PC-3 (cell line): ENCODE measurements around the gene CD82. TPM values are rescaled to one million over a fixed set of nuclear protein-coding genes. Genes with fewer than 3 reads are reported as not detected.
"Not testable (repeated sequence)": the region's sequence is repeated elsewhere in the genome, so short reads cannot be mapped to it uniquely, and the experiment has no call there.

Experiments
- ATAC-seq: fragments of 200-7000 bp; cut with Tn5 transposase; 2 replicates; pipeline ENCODE4 v1.9.1; 2020; ENCODE audit warnings: mild to moderate bottlenecking, moderate library complexity
- BruUV-seq: library from RNA; stranded (reverse); fragments of 400-500 nt; replicated peaks from 2 replicates; lab custom pipeline; 2021; lab: Mats Ljungman, UMichigan
- CTCF ChIA-PET: fragments of 300-600 bp; sonication (Branson Sonifier 250); formaldehyde crosslinking; loops from one replicate; lab custom pipeline; 2022; ENCODE audit warnings: antibody characterized with exemption; lab: Charles Lee
- POLR2A ChIA-PET: fragments of 300-600 bp; sonication (Branson Sonifier 250); formaldehyde crosslinking; loops from one replicate; lab custom pipeline; 2022; ENCODE audit warnings: antibody characterized with exemption; ENCODE audit not compliant: unreplicated experiment; lab: Charles Lee
- DNase-seq: peaks from one replicate; pipeline ENCODE4 v3.0.0-alpha.2; 2015
- H2AFZ ChIP-seq: fragments of 300-600 bp; sonication (generic); 2 replicates; pipeline ENCODE4 v1.6.0; 2016; ENCODE audit warnings: antibody characterized with exemption, low read length
- H3F3A ChIP-seq: fragments of 300-600 bp; sonication (generic); one replicate; pipeline ENCODE4 v1.6.0; 2017; ENCODE audit warnings: antibody characterized with exemption, low read length, control low read depth, mild to moderate bottlenecking; ENCODE audit not compliant: unreplicated experiment
- H3K27ac ChIP-seq: fragments of 300-600 bp; sonication (generic); 2 replicates; pipeline ENCODE4 v1.5.1; 2016; ENCODE audit warnings: mild to moderate bottlenecking, low read length
- H3K27me3 ChIP-seq: fragments of 300-600 bp; sonication (generic); 2 replicates; pipeline ENCODE4 v1.6.1; 2016; ENCODE audit warnings: low read length, mixed read lengths
- H3K36me3 ChIP-seq: fragments of 300-600 bp; sonication (generic); 2 replicates; pipeline ENCODE4 v1.6.1; 2016; ENCODE audit warnings: low read depth, mixed run types, low read length, mixed read lengths
- H3K4me1 ChIP-seq: fragments of 300-600 bp; sonication (generic); 2 replicates; pipeline ENCODE4 v1.5.1; 2016; ENCODE audit warnings: low read length; ENCODE audit not compliant: insufficient read depth
- H3K4me2 ChIP-seq: fragments of 300-600 bp; sonication (generic); 2 replicates; pipeline ENCODE4 v1.6.0; 2016; ENCODE audit warnings: low read length
- H3K4me3 ChIP-seq: fragments of 300-600 bp; sonication (generic); 2 replicates; pipeline ENCODE4 v1.5.1; 2016; ENCODE audit warnings: mild to moderate bottlenecking, low read length, mixed read lengths
- H3K79me2 ChIP-seq: fragments of 300-600 bp; sonication (generic); 2 replicates; pipeline ENCODE4 v1.6.1; 2017; ENCODE audit warnings: low read length, mixed read lengths
- H3K9ac ChIP-seq: fragments of 300-600 bp; sonication (generic); 2 replicates; pipeline ENCODE4 v1.6.0; 2016; ENCODE audit warnings: mild to moderate bottlenecking, low read length
- H3K9me2 ChIP-seq: fragments of 300-600 bp; sonication (generic); replicated peaks from 2 replicates; pipeline ENCODE4 v1.6.1; 2016; ENCODE audit warnings: mixed run types, low read length, mixed read lengths
- H3K9me3 ChIP-seq: fragments of 300-600 bp; sonication (generic); 2 replicates; pipeline ENCODE4 v1.6.1; 2016; ENCODE audit warnings: low read length, mixed read lengths
- H4K20me1 ChIP-seq: fragments of 300-600 bp; sonication (generic); 2 replicates; pipeline ENCODE4 v1.6.1; 2016; ENCODE audit warnings: low read length, mixed read lengths
- CTCF ChIP-seq: fragments of 300-600 bp; sonication (generic); conservative IDR thresholded peaks from 2 replicates; pipeline ENCODE4 v1.5.1; 2017; ENCODE audit warnings: antibody characterized with exemption, low read depth, mild to moderate bottlenecking, low read length
- EZH2 ChIP-seq: fragments of 300-600 bp; sonication (generic); IDR thresholded peaks from one replicate; pipeline ENCODE4 v1.6.1; 2017; ENCODE audit warnings: antibody characterized with exemption, mild to moderate bottlenecking, low read length; ENCODE audit not compliant: unreplicated experiment
- EZH2phosphoT487 ChIP-seq: fragments of 300-600 bp; sonication (generic); IDR thresholded peaks from 2 replicates; pipeline ENCODE4 v1.6.1; 2018; ENCODE audit warnings: mild to moderate bottlenecking, antibody characterized with exemption, low read length, borderline replicate concordance
- intact Hi-C: fragments of 100-400 bp; cut with micrococcal nuclease; formaldehyde crosslinking; loops from 2 replicates; pipeline ENCODE4 v1.9.0; 2023
- total RNA-seq: library from RNA; depleted of rRNA; stranded (reverse); fragments of >200 nt; gene quantifications from 2 replicates; pipeline ENCODE4 v1.2.3, GENCODE V29; 2014

Gene CD82
- total RNA-seq, 1 experiment from 2014 or later, result 5.0 TPM

GRCh38 chr11:44548032-44548695 is 17.3 kb upstream of the CD82 start:
- BruUV-seq, result no TSS peak
- H3K36me3 ChIP-seq, result no peaks in the 10 kb centered on the region
- ChIA-PET POLR2A (no interaction called here), CTCF (interaction anchor here (0.6 kb wide), 1 partner anchor 482 kb away, joined by 4 read pairs; no protein-coding TSS in a partner anchor)
- H3K27ac ChIP-seq, result no peak overlapping the region
- H3K4me3 ChIP-seq, result no peak overlapping the region
- no peaks in the 10 kb centered on the region for H3K4me1 ChIP-seq
- H3K4me2 ChIP-seq, result no peak overlapping the region
- H3K9me2 ChIP-seq, result no peaks in the 10 kb centered on the region
- no peaks in the 10 kb centered on the region for H3K9me3 ChIP-seq
- DNase-seq, result no peak
- intact Hi-C loops, result no loop called here
- no peak overlapping the region for H3K9ac ChIP-seq
- H4K20me1 ChIP-seq, result no peaks in the 10 kb centered on the region
- no peaks in the 10 kb centered on the region for H3K79me2 ChIP-seq
- H3K27me3 ChIP-seq, result no peaks in the 10 kb centered on the region
- no peak for ATAC-seq
- H3F3A ChIP-seq, result no peaks in the 10 kb centered on the region
- TF ChIP-seq EZH2phosphoT487, result no peak
- TF ChIP-seq CTCF, result no peak
- no peak overlapping the region for H2AFZ ChIP-seq

- H4K20me1 ChIP-seq, H3F3A ChIP-seq, H3K4me3 ChIP-seq, H2AFZ ChIP-seq, H3K9me3 ChIP-seq, H3K27me3 ChIP-seq, ATAC-seq, BruUV-seq, H3K9me2 ChIP-seq, H3K79me2 ChIP-seq, H3K36me3 ChIP-seq, POLR2A ChIA-PET, intact Hi-C loops, H3K9ac ChIP-seq, H3K27ac ChIP-seq, DNase-seq, H3K4me2 ChIP-seq, H3K4me1 ChIP-seq: not testable (repeated sequence)
- CTCF ChIA-PET, result interaction anchor here (0.6 kb wide), 1 partner anchor 483 kb away, joined by 4 read pairs; no protein-coding TSS in a partner anchor
Observed at GRCh38 chr11:44548961-44549749, 16.3 kb upstream of the CD82 start.

DNA sequence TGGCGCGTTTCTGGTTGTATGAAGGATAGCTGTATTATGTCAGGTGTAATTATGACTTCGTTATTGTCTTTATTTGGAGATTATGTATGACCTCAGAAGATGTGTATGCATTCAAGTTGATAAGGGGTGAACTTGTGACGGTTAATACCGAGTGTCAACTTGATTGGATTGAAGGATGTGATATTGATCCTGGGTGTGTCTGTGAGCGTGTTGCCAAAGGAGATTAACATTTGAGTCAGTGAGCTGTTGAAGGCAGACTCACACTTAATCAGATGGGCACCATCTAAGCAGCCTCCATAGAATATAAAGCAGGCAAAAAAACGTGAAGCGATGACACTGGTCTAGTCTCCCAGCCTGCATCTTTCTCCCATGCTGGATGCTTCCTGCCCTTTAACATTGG is 15.3 kb upstream of the CD82 start:
- H3K4me3 ChIP-seq, result no peak overlapping the region
- H3K9me3 ChIP-seq, result no peaks in the 10 kb centered on the region
- H3F3A ChIP-seq, result no peaks in the 10 kb centered on the region
- no peaks in the 10 kb centered on the region for H3K9me2 ChIP-seq
- no peak overlapping the region for H3K27ac ChIP-seq
- no peaks in the 10 kb centered on the region for H3K27me3 ChIP-seq
- intact Hi-C loops, result no loop called here
- no peaks in the 10 kb centered on the region for H4K20me1 ChIP-seq
- H2AFZ ChIP-seq, result no peak overlapping the region
- no peak for DNase-seq
- no peak overlapping the region for H3K4me2 ChIP-seq
- no peaks in the 10 kb centered on the region for H3K79me2 ChIP-seq
- H3K9ac ChIP-seq, result no peak overlapping the region
- CTCF ChIA-PET, result no interaction called here
- H3K36me3 ChIP-seq, result no peaks in the 10 kb centered on the region
- TF ChIP-seq CTCF (no peak), EZH2 (no peak), EZH2phosphoT487 (no peak)
- BruUV-seq, result no TSS peak
- POLR2A ChIA-PET, result no interaction called here
- no peaks in the 10 kb centered on the region for H3K4me1 ChIP-seq
- no peak for ATAC-seq
